Subcutaneous preadipocyte (primary cell): ENCODE measurements around the gene DEPDC7. TPM values are rescaled to one million over a fixed set of nuclear protein-coding genes. Genes with fewer than 3 reads are reported as not detected.

Experiments used
- small RNA-seq: library from RNA; depleted of rRNA; stranded (forward); fragments of <200 nt; gene quantifications from one replicate; pipeline ENCODE3, GENCODE V24; 2012
- total RNA-seq: library from RNA; depleted of rRNA; stranded (reverse); fragments of >200 nt; gene quantifications from 2 replicates; pipeline ENCODE4 v1.2.3, GENCODE V29; 2012

The DEPDC7 gene
- total RNA-seq, result 2.6 and 3.3 TPM in 2 replicates

DNA sequence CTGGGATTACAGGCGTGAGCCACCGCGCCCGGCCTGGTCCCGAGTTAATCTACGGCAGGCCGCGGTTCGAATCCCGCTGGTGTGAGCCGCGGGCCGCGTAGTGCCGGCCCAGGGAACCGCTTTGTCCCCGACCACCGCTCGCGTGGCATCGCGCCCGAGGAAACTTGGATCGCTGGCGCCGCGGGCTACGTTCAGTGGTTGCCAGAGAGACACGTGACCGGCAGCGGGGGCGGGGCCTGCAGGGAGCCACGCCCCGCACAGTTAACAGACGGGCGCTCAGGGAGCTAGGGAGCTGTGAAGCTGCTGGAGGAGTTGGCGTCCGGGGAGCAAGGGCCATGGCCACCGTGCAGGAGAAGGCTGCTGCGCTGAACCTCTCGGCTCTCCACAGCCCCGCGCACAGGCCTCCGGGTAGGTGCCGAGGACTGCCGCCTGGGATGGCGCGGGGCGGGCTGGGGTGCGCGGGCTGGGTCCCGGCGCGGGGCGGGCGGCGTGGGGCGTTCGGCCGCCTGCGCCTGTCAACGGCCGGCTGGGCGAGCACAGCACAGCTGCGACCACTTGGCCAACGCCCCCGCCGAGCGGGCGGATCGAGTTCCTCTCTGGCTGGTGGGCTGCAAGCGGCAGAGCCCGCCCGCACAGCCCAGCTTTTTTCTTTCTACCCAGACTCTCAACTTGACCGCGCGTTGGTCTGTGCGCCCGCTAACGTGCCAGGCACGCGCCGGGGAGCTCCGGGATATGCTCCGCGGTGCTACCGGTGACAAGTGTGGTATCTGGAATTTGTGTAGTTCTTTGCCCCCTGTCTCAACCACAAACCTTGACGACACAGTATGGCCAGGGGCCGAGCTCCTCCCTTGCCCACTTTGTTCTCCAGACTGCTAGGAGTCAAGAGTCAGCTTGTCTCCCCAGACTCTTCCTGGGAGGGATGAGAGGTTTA, at the start of gene DEPDC7:
DEPDC7 (plus strand) TSS at position 258 of the 931 bp plus-strand sequence; CDS start at position 336, 78 bp downstream.

GRCh38 chr11:33039274-33040032, 23.8 kb downstream of the DEPDC7 start, which contains the start of gene TCP11L1:
Gene TCP11L1, plus strand, starts transcription at chr11:33039572. Its CDS starts 4,202 bp downstream, at chr11:33043774.

Small RNA genes lying within 50 kb of the gene (small RNA-seq; reads per million reads assigned to genes)
- gene RF00019, result not detected

Other genes with a start within 250 kb of the DEPDC7 start
- not detected in 2 replicates for gene CCDC73, start 221.2 kb upstream of the DEPDC7 start, total RNA-seq
- gene PRRG4, start 186.0 kb upstream of the DEPDC7 start, total RNA-seq, result not detected in 2 replicates
- gene QSER1, start 123.1 kb upstream of the DEPDC7 start, total RNA-seq, result 24.3 and 33.0 TPM in 2 replicates
- 19.1 and 27.2 TPM in 2 replicates for gene TCP11L1, start 23.7 kb downstream of the DEPDC7 start, total RNA-seq
- gene CSTF3, start 145.6 kb downstream of the DEPDC7 start, total RNA-seq, result 17.3 and 31.3 TPM in 2 replicates
- 75.1 and 91.5 TPM in 2 replicates for gene HIPK3, start 241.5 kb downstream of the DEPDC7 start, total RNA-seq